ENCODE data around the gene MOCS1.

DNA sequence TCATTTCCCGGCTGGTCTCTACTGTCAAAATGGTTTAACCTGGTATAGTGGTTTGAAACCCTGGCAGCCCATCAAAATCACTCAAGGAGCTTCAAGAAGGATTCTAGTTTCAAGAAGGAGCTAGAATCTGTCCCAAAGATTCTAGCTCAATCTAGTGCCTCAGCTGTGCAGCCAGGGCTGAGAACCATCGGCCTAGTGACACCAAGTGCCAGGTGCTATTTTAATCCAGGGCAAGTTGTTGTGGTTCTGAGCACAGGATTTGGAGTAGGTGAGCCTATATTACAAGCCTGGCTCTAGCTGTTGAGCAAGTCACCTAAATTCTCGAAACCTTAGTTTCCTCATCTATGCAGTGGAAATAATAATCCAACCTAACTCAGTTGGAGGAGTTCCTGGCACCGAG lies 3.7 kb downstream of the MOCS1 start:
- TF ChIP-seq, protein P1, sequence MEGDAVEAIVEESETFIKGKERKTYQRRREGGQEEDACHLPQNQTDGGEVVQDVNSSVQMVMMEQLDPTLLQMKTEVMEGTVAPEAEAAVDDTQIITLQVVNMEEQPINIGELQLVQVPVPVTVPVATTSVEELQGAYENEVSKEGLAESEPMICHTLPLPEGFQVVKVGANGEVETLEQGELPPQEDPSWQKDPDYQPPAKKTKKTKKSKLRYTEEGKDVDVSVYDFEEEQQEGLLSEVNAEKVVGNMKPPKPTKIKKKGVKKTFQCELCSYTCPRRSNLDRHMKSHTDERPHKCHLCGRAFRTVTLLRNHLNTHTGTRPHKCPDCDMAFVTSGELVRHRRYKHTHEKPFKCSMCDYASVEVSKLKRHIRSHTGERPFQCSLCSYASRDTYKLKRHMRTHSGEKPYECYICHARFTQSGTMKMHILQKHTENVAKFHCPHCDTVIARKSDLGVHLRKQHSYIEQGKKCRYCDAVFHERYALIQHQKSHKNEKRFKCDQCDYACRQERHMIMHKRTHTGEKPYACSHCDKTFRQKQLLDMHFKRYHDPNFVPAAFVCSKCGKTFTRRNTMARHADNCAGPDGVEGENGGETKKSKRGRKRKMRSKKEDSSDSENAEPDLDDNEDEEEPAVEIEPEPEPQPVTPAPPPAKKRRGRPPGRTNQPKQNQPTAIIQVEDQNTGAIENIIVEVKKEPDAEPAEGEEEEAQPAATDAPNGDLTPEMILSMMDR (conservative IDR thresholded peaks at IDR 0.05; ENCODE audit: low read depth in 2 of 2): no peak
- TF ChIP-seq POLR2AphosphoS5 (IDR thresholded peaks at IDR 0.05; ENCODE audit: low read depth) (no peak), EZH2phosphoT487 (IDR thresholded peaks at IDR 0.05; ENCODE audit: unreplicated experiment) (no peak)
- TF ChIP-seq, protein P2, sequence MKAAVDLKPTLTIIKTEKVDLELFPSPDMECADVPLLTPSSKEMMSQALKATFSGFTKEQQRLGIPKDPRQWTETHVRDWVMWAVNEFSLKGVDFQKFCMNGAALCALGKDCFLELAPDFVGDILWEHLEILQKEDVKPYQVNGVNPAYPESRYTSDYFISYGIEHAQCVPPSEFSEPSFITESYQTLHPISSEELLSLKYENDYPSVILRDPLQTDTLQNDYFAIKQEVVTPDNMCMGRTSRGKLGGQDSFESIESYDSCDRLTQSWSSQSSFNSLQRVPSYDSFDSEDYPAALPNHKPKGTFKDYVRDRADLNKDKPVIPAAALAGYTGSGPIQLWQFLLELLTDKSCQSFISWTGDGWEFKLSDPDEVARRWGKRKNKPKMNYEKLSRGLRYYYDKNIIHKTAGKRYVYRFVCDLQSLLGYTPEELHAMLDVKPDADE (IDR thresholded peaks at IDR 0.05): no peak
